Measurements from ENCODE around the gene CAB39. TPM values are rescaled to one million over a fixed set of nuclear protein-coding genes. Genes with fewer than 3 reads are reported as not detected.

Gene CAB39
- total RNA-seq, 1 experiment from 2014 or later, result 86.1 TPM

GRCh38 chr2:230847883-230848388, 135.3 kb downstream of the CAB39 start:
- ChIA-PET POLR2A (ENCODE audit: unreplicated experiment) (no interaction called here), CTCF (no interaction called here)

GRCh38 chr2:230849633-230850357, 137.2 kb downstream of the CAB39 start:
- Histone ChIP-seq H3K4me2 (no peak overlapping the region), H3K4me3 (no peak overlapping the region), H2AFZ (no peak overlapping the region), H3F3A (ENCODE audit: insufficient read depth, low read depth) (no peaks in the 10 kb centered on the region), H3K27ac (no peak overlapping the region), H3K4me1 (replicated peaks; ENCODE audit: insufficient read depth) (no peaks in the 10 kb centered on the region), H3K27me3 (ENCODE audit: insufficient read depth, low read depth) (peaks cover 8% of the 10 kb centered on the region; the same call in 1 of the 2 replicates), H3K36me3 (ENCODE audit: low read depth) (no peaks in the 10 kb centered on the region), H4K20me1 (ENCODE audit: insufficient read depth) (no peaks in the 10 kb centered on the region), H3K9me2 (ENCODE audit: insufficient read depth) (no peaks in the 10 kb centered on the region), H3K9me3 (ENCODE audit: insufficient read depth, low read depth) (no peaks in the 10 kb centered on the region), H3K79me2 (ENCODE audit: low read depth) (no peaks in the 10 kb centered on the region)
- CTCF ChIA-PET, result interaction anchor here (0.6 to 0.7 kb wide), 2 partner anchors 130 to 611 kb away, joined by 3 to 9 read pairs; no protein-coding TSS in a partner anchor
- intact Hi-C loops (cut with micrococcal nuclease; ENCODE audit: unreplicated experiment), result loop anchor here (2.0 kb wide), 2 partner anchors 59 to 137 kb away; no protein-coding TSS in a partner anchor
- DNase-seq, result peak in 1 of 2 experiments; percentile 53
- peak; percentile 75 for TF ChIP-seq CTCF (conservative IDR thresholded peaks at IDR 0.05)
- TF ChIP-seq EZH2 (IDR thresholded peaks at IDR 0.05; ENCODE audit: low read depth), result no peak
- POLR2A ChIA-PET (ENCODE audit: unreplicated experiment), result no interaction called here
- no TSS peak for BruUV-seq (replicated peaks)

More at GRCh38 chr2:230847883-230848388, 135.3 kb downstream of the CAB39 start:
- H3K27ac ChIP-seq, result no peak overlapping the region
- no peaks in the 10 kb centered on the region for H3K36me3 ChIP-seq (ENCODE audit: low read depth)
- H4K20me1 ChIP-seq (ENCODE audit: insufficient read depth), result no peaks in the 10 kb centered on the region
- peak overlapping the region; percentile 49; the same call in 1 of the 2 replicates for H2AFZ ChIP-seq
- intact Hi-C loops (cut with micrococcal nuclease; ENCODE audit: unreplicated experiment), result loop anchor here (2.0 kb wide), 2 partner anchors 61 to 139 kb away; no protein-coding TSS in a partner anchor
- H3F3A ChIP-seq (ENCODE audit: insufficient read depth, low read depth), result no peaks in the 10 kb centered on the region
- H3K4me3 ChIP-seq, result peak overlapping the region; percentile 3; the same call in 1 of the 2 replicates
- no peak for TF ChIP-seq EZH2 (IDR thresholded peaks at IDR 0.05; ENCODE audit: low read depth)
- peak; percentile 81 for TF ChIP-seq CTCF (conservative IDR thresholded peaks at IDR 0.05)
- H3K4me1 ChIP-seq (replicated peaks; ENCODE audit: insufficient read depth), result no peaks in the 10 kb centered on the region
- H3K4me2 ChIP-seq, result peak overlapping the region; percentile 63
- H3K9me2 ChIP-seq (ENCODE audit: insufficient read depth), result no peaks in the 10 kb centered on the region
- no peaks in the 10 kb centered on the region for H3K79me2 ChIP-seq (ENCODE audit: low read depth)
- H3K27me3 ChIP-seq (ENCODE audit: insufficient read depth, low read depth), result peaks cover 13% of the 10 kb centered on the region; the same call in 1 of the 2 replicates
- no peaks in the 10 kb centered on the region for H3K9me3 ChIP-seq (ENCODE audit: insufficient read depth, low read depth)
- BruUV-seq (replicated peaks), result no TSS peak
- DNase-seq, result peak; percentile 60 to 80

- H3K27me3 ChIP-seq (ENCODE audit: insufficient read depth, low read depth), result peaks cover 4% of the 10 kb centered on the region; the same call in 1 of the 2 replicates
- intact Hi-C loops (cut with micrococcal nuclease; ENCODE audit: unreplicated experiment), result no loop called here
- no peaks in the 10 kb centered on the region for H3K36me3 ChIP-seq (ENCODE audit: low read depth)
- no peaks in the 10 kb centered on the region for H3K9me2 ChIP-seq (ENCODE audit: insufficient read depth)
- ChIA-PET CTCF (no interaction called here), POLR2A (ENCODE audit: unreplicated experiment) (no interaction called here)
- H3K4me3 ChIP-seq, result no peak overlapping the region
- no peak overlapping the region for H3K27ac ChIP-seq
- H3K9me3 ChIP-seq (ENCODE audit: insufficient read depth, low read depth), result no peaks in the 10 kb centered on the region
- H3F3A ChIP-seq (ENCODE audit: insufficient read depth, low read depth), result no peaks in the 10 kb centered on the region
- H2AFZ ChIP-seq, result no peak overlapping the region
- DNase-seq, result no peak
- H3K79me2 ChIP-seq (ENCODE audit: low read depth), result no peaks in the 10 kb centered on the region
- no peak for TF ChIP-seq EZH2 (IDR thresholded peaks at IDR 0.05; ENCODE audit: low read depth)
- peak; percentile 17; the same call in 1 of the 2 replicates for TF ChIP-seq CTCF (conservative IDR thresholded peaks at IDR 0.05)
- BruUV-seq (replicated peaks), result no TSS peak
- H4K20me1 ChIP-seq (ENCODE audit: insufficient read depth), result no peaks in the 10 kb centered on the region
- no peaks in the 10 kb centered on the region for H3K4me1 ChIP-seq (replicated peaks; ENCODE audit: insufficient read depth)
- H3K4me2 ChIP-seq, result no peak overlapping the region
Measured at GRCh38 chr2:230850358-230850658, 137.7 kb downstream of the CAB39 start.

Data from PC-9 (cell line).